H54 (cell line): ENCODE measurements around the gene NF2.

Experiments
- DNase-seq: peaks from one replicate; pipeline ENCODE4 v3.0.0; 2011; ENCODE audit warnings: low spot score, mixed read lengths; ENCODE audit not compliant: insufficient read length
- FAIRE-seq: peaks from 3 replicates; lab custom pipeline; 2011; peaks lifted over from hg19 to GRCh38; lab: Jason Lieb, UNC
- POLR2A ChIP-seq: IDR thresholded peaks from 2 replicates; pipeline ENCODE4 v1.6.1; 2011; ENCODE audit warnings: low read depth, mild to moderate bottlenecking, low read length

The NF2 gene

DNA sequence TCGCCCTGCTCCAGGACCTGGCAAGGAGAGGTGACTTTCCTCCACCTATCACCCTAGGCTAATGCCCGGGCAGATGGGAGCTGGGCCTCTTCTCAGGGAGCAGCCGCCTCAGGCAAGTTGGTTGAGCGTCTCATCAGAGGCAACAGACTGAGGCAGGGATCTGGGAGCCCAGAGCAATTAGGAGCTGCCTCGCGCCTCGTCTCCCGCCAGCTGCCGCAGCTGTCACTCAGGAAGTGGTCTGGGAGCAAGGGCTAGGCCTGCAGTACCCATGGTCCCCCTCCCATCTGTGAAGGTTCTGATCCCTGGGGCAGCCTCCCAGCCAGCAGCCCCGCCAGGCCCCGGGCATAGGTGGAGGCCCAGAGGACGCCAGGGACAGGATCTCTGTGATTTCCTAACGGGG, 111.8 kb downstream of the NF2 start:
- DNase-seq = no peak
- no peak for FAIRE-seq
- TF ChIP-seq POLR2A = no peak

DNA sequence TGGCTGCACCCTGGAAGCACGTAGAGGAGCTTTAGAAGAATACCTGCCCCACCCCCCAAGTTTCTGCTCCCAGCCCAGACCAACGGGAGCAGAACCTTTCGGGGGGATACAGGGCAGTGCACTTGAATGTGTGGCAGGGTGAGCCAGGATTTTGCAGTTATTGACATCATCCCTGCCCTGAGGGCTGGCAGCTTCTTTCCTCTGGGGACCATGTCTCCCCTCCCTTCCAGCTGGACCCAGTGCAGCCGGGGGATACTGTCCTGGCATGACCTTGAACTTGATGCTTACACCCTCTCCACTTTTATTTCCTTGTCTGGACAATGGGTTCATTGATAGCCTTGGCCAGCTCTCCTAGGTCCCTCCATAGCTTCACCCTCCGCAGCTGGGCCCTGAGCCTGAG, 112.3 kb downstream of the NF2 start:
- FAIRE-seq (no peak), DNase-seq (no peak)
- TF ChIP-seq POLR2A = no peak

DNA sequence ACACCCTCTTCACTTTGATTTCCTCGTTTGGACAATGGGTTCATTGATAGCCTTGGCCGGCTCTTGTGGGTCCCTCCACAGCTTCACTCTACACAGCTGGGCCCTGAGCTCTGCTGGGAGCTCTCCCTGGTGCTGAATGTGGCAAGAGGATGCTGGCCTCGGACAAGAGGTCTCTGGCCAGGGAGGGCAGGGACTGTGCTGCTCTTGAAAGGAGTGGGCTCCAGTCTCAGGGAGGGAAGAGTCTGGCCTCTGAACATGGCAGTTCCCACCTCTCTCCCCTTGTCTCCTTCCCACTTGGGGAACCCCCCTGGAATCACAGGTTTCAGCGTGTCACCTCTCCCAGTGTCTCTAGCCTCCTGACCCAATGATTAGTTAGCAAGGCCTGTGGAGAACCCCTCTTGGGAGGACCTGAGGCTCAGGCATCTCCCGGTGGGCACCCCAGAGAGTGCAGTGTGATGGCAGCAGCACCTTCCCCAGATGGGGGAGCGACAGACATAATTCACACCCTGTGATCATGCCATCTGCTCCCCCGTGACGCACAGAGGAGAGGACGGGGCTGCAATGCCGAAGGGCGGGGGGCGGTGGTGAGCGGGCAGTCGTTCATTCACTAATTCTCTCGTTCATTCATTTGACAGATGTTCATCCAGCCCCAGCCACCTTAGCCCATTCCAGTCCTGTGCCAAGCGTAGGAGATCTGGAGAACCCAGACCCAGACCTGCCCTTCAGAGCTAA, 113.5 kb downstream of the NF2 start:
- FAIRE-seq (peak; percentile 67), DNase-seq (peak; percentile 49)
- TF ChIP-seq POLR2A = no peak

DNA sequence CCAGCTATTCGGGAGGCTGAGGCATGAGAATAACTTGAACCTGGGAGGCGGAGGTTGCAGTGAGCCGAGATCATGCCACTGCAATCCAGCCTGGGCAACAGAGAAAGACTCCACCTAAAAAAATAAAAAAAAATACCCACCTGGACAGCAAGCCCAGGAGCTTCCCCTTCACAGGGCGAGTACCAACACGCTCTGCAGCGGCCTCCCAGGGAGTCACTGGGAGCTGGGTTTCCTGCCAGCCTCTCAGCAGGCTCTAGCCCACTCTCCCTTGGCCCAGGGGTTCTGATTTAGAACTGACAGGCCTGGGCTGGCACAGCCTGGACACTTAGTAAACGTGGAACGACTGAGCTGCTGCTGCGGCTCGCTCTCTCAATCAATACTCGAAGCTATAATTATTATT, 114.4 kb downstream of the NF2 start:
- FAIRE-seq (no peak), DNase-seq (no peak)
- TF ChIP-seq POLR2A = no peak

DNA sequence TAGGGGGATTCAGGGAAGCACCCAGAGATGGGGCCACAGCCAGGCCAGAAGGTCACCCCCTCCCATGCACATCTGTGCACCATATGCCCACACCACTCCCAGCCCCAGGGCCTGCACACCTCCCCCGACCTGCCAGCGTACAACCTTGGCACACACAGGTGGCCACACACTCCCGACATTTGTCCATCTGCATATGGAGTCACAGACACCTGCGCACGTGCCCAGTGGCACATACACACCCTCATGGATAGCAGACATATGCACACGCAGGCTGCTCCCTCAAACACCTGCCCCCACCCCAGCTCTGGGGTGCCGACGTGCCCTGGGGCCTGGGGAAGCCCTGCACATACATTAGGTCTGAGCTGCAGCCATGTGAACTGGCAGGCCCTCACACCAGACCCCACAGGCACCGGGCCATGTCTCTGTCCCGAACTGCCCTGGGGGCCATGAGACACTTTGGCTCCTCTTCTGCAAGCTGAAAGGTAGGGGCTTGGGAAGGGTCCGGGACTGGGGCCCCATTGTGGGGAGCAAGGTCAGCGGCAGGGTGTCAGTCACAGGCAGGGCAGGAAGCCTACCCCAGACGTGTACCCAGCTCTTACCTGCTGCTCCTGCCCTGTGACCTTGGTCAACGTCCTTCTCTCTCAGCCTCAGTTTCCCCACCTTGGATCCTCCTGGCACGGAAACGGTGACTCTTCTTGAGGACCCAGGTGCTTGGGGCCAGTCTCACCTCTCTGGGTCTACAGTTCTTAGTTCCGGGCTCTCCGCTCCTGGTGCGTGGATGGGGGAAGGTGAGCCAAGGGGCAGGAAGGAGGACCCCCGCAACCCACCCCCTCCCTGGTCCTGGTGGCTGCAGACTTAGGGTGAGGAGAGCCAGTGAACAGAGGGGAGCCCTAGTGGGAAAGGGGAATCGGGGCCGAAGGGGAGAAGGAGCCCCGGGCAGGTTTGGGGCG, 115.8 kb downstream of the NF2 start:
- FAIRE-seq = no peak
- no peak for DNase-seq
- TF ChIP-seq POLR2A = no peak

- no peak for TF ChIP-seq POLR2A
- DNase-seq (no peak), FAIRE-seq (no peak)
Observed at GRCh38 chr22:29719899-29720645, 116.6 kb downstream of the NF2 start, which contains the start of gene CABP7. CABP7 (plus strand) TSS chr22:29720003; CDS start chr22:29720425, 422 bp downstream.

DNA sequence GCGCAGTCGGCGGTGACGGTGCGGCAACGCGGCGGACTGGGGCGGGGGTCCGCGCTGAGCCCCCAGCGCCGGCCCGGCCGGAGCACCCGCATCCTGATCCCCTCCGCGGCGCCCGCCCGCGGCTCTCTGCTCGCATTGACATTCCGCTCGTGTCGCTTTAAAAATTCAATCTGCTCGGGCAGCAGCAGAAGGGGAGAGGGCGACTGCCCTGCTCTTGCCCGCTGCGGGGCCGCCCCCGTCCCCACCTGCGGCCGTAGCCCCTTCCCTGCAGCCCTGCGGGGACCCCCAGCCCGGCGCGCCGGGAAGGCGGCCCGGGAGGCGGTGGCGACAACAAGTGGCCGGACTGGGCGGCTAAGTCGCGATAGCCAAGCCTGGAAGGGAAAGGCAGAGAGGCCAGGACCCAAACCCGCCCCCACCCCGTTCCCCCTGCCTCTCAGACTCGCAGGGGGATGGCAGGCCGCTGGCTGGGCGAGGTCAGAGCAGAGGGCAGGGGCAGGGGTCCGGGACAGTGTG, 117.4 kb downstream of the NF2 start:
- DNase-seq = no peak
- no peak for FAIRE-seq
- no peak for TF ChIP-seq POLR2A

- DNase-seq (peak; percentile 50), FAIRE-seq (no peak)
- TF ChIP-seq POLR2A = no peak
Observed at GRCh38 chr22:29722151-29722550, 118.7 kb downstream of the NF2 start.

GRCh38 chr22:29722587-29722986, 119.2 kb downstream of the NF2 start:
- no peak for TF ChIP-seq POLR2A
- DNase-seq (no peak), FAIRE-seq (no peak)

DNA sequence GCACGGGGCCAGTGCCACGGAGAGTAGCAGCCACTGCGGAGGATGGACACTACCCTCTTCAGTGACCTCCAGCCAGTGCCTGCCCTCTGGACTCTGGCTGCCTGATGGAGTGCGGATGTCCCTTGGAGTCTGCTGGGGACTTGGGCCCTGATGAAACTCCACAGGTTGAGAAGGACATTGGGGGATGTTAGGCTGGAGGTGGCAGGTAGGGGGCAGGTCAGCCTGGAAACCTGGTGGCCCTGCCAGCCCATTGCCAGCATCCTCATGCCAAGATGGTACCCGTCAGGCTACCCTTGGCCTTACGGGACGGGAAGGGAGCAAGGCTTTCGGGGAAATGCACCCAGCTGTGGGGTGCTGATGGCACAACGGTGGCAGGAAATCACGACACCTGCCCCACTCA, 120.3 kb downstream of the NF2 start:
- no peak for DNase-seq
- FAIRE-seq = no peak
- no peak for TF ChIP-seq POLR2A

DNA sequence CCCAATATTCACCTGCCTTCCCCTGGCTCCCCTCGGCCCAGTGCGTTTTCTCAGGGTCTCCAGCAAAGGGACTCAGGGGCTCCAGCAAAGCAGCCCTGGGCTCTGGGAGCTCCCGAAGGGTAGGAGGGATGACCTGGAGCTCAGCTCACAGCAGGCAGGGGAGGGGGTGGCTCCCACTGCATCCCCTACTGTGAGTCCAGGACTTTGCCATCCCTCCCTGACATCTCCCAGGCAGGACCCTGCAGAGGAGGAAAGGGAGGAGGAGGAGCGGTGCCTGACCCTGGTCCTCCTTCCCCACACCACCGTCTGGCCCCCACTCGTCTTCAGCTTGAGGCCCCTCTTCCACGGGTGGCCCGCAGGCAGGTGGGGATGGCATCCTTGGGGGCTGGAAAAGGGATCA, 121.4 kb downstream of the NF2 start:
- TF ChIP-seq POLR2A = no peak
- FAIRE-seq (no peak), DNase-seq (no peak)

DNA sequence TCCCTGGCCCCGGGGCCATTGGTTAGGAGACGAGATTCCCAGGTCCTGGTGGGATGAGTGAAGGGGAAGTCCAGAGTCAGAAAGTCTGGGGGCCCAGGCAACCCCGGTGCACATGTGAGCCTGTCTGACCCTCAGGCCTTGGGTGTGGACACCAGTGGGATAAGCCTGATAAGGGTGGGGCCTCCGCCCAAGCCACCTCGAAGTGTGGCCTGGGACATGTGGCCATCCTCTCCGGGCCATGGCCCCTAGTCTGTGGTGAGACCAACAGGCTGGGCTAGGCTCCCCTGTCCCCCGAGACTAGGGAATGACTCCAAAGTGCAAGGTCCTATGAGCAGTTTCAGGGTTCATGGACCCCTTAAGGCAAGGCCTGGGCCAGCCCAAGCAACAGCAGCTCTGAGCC, 122.7 kb downstream of the NF2 start:
- no peak for FAIRE-seq
- DNase-seq = no peak
- TF ChIP-seq POLR2A = no peak

DNA sequence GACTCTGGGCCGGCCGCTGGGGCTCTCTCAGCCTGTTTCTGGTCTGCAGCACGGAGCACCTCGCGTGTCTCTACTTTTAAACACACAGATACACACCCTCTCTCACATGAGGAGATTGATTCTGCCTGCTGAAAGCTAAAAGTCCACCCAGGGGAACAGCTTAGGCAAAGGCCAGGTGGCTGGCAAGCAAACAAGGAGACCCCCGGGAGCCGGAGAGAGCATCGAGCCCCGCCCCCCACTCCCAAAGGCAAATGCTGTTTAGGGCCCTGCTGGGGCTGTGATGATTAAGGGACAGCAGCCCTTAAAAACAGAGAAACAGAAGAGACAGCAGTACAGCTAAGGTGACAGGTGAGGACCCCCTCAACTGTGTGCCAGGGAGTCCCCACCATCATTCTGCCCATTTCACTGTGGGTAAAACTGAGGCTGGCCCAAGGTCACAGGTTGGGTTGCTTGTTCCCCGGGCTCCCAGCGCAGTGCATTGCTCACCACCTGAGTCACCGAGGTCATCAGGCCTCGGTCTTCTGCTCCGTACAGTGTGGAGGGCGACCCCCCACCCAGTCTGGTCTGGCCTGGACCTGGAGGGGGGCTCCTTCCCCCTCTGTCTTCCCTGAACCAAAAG, 123.2 kb downstream of the NF2 start:
- TF ChIP-seq POLR2A = no peak
- FAIRE-seq (no peak), DNase-seq (no peak)
